Thyroid gland (tissue), 4 donors: ENCODE results near the gene EFNA1. TPM values are rescaled to one million over a fixed set of nuclear protein-coding genes. Genes with fewer than 3 reads are reported as not detected.
A peak's percentile ranks its signal among the peaks of the same experiment; 100 is the strongest.

ENCODE experiments used
- DNase-seq, 2 donors: peaks; one replicate each; pipeline ENCODE4 v3.0.0-alpha.2; 2019
- H3K27ac ChIP-seq, 3 donors: fragments of 200-600 bp; sonication (generic); 1 replicate in 2 of 3; 2 replicates in 1 of 3; pipeline ENCODE4 v1.5.1; 2016 to 2019; ENCODE audit warnings: mild to moderate bottlenecking in 1 of 3, moderate library complexity in 1 of 3
- H3K27me3 ChIP-seq: fragments of 200-600 bp; sonication (generic); one replicate; pipeline ENCODE4 v1.5.1; 2019
- H3K36me3 ChIP-seq, 2 donors: fragments of 200-600 bp; sonication (generic); one replicate each; pipeline ENCODE4 v1.5.1; 2016 to 2019
- H3K4me1 ChIP-seq, 2 donors: fragments of 200-600 bp; sonication (generic); one replicate each; pipeline ENCODE4 v1.5.1; 2017 to 2019
- H3K4me3 ChIP-seq, 3 donors: fragments of 200-600 bp; sonication (generic); replicated peaks in 1 of 3; 1 replicate in 2 of 3; 2 replicates in 1 of 3; pipeline ENCODE4 v1.5.1; 2016; ENCODE audit warnings: mild to moderate bottlenecking in 1 of 3
- H3K9me3 ChIP-seq: fragments of 200-600 bp; sonication (generic); one replicate; pipeline ENCODE4 v1.5.1; 2017
- CTCF ChIP-seq, 6 experiments: fragments of 200-600 bp in 3 of 6; fragments of 450-650 bp in 3 of 6; sonication (generic) in 3 of 6; IDR thresholded peaks; one replicate each; pipeline ENCODE4 v1.5.1; 2016 to 2019; ENCODE audit warnings: antibody characterized with exemption in 6 of 6, mild to moderate bottlenecking in 2 of 6, inconsistent platforms in 1 of 6, moderate library complexity in 1 of 6
- POLR2A ChIP-seq, 2 donors: fragments of 450-650 bp; IDR thresholded peaks; one replicate each; pipeline ENCODE4 v1.6.1; 2017; ENCODE audit warnings: antibody characterized with exemption in 2 of 2, mild to moderate bottlenecking in 2 of 2, moderate library complexity in 1 of 2
- WGBS, 2 donors: methylation state at CpG; one replicate each; pipeline ENCODE4 v1.1.5; 2017; 5-methylcytosine and 5-hydroxymethylcytosine counted together
- intact Hi-C: fragments of 100-400 bp; cut with DNase I; formaldehyde crosslinking; loops from one replicate; pipeline ENCODE4 v1.15.1; 2023
- total RNA-seq, 4 donors: library from RNA; depleted of rRNA; stranded (reverse); fragments of >200 nt; gene quantifications; one replicate each; pipeline ENCODE4 v1.2.3, GENCODE V29; 2016

The EFNA1 gene
- total RNA-seq, 4 donors from 2014 or later: 56.1 to 129 (median 83.1) TPM

GRCh38 chr1:155175927-155176371 lies 48.3 kb downstream of the EFNA1 start:
- no peak for DNase-seq
- WGBS, 2 donors: 83 to 100% methylated on average over 1 to 6 of the region's 9 CpGs
- Histone ChIP-seq H3K4me1 (peaks cover 12 to 23% of the 10 kb centered on the region in 2 donors), H3K9me3 (no peaks in the 10 kb centered on the region), H3K4me3 (no peak overlapping the region), H3K27ac (no peak overlapping the region), H3K27me3 (peaks cover 7% of the 10 kb centered on the region), H3K36me3 (no peaks in the 10 kb centered on the region)
- intact Hi-C loops: no loop called here
- TF ChIP-seq CTCF (IDR thresholded peaks at IDR 0.05) (no peak), POLR2A (IDR thresholded peaks at IDR 0.05) (no peak)

- Histone ChIP-seq H3K4me3 (no peak overlapping the region), H3K27ac (no peak overlapping the region), H3K4me1 (peaks cover 12 to 23% of the 10 kb centered on the region in 2 donors), H3K36me3 (no peaks in the 10 kb centered on the region), H3K9me3 (no peaks in the 10 kb centered on the region), H3K27me3 (peaks cover 7% of the 10 kb centered on the region)
- WGBS, 2 donors: 60 to 61% methylated on average over 8 of the region's 8 CpGs
- TF ChIP-seq CTCF (IDR thresholded peaks at IDR 0.05): peak; percentile 76 to 91 (median 86)
- no peak for TF ChIP-seq POLR2A (IDR thresholded peaks at IDR 0.05)
- peak; percentile 84 to 86 for DNase-seq
- intact Hi-C loops: no loop called here
Observed at GRCh38 chr1:155176544-155177071, 48.9 kb downstream of the EFNA1 start.

- DNase-seq: no peak
- H3K4me3 ChIP-seq: no peak overlapping the region
- H3K9me3 ChIP-seq: no peaks in the 10 kb centered on the region
- H3K27me3 ChIP-seq: peaks cover 7% of the 10 kb centered on the region
- no peak overlapping the region for H3K27ac ChIP-seq
- H3K36me3 ChIP-seq: no peaks in the 10 kb centered on the region
- peaks cover 9 to 19% of the 10 kb centered on the region in 2 donors for H3K4me1 ChIP-seq
- no peak for TF ChIP-seq CTCF (IDR thresholded peaks at IDR 0.05)
- no peak for TF ChIP-seq POLR2A (IDR thresholded peaks at IDR 0.05)
- WGBS, 2 donors: 74 to 80% methylated on average over 9 to 11 of the region's 11 CpGs
- intact Hi-C loops: no loop called here
Observed at GRCh38 chr1:155177192-155177917, 49.7 kb downstream of the EFNA1 start.

GRCh38 chr1:155177918-155178281 lies 50.2 kb downstream of the EFNA1 start:
- 83 to 97% methylated on average over 1 to 9 of the region's 9 CpGs for WGBS, 2 donors

More at GRCh38 chr1:155177918-155178281, 50.2 kb downstream of the EFNA1 start:
- no peaks in the 10 kb centered on the region for H3K9me3 ChIP-seq
- H3K27me3 ChIP-seq: peaks cover 7% of the 10 kb centered on the region
- H3K4me1 ChIP-seq: peaks cover 5 to 18% of the 10 kb centered on the region in 2 donors
- H3K36me3 ChIP-seq: no peaks in the 10 kb centered on the region
- TF ChIP-seq CTCF (IDR thresholded peaks at IDR 0.05) (no peak), POLR2A (IDR thresholded peaks at IDR 0.05) (no peak)
- H3K4me3 ChIP-seq: no peak overlapping the region
- H3K27ac ChIP-seq: no peak overlapping the region
- no peak for DNase-seq
- intact Hi-C loops: no loop called here
